AG10803 (cell line): ENCODE results near the gene COIL.

Experiments
- DNase-seq: peaks from one replicate; pipeline ENCODE4 v3.0.0; 2010; ENCODE audit warnings: low read depth
- H3K4me3 ChIP-seq: 2 replicates; pipeline ENCODE4 v1.5.1; 2011; ENCODE audit warnings: mild to moderate bottlenecking, low read length, control low read depth
- TF ChIP-seq, protein P1 (sequence below): conservative IDR thresholded peaks from 2 replicates; pipeline ENCODE4 v1.5.1; 2011; ENCODE audit warnings: mild to moderate bottlenecking, low read length, control low read depth, inconsistent platforms

Gene COIL

GRCh38 chr17:56960596-56961538 lies at the start of gene COIL:
Gene COIL, minus strand, starts transcription at chr17:56961050. Its CDS starts 31 bp downstream, at chr17:56961019.
- DNase-seq = peak; percentile 89
- H3K4me3 ChIP-seq = peak within 1 kb of the TSS; percentile 85
- TF ChIP-seq, protein P1, sequence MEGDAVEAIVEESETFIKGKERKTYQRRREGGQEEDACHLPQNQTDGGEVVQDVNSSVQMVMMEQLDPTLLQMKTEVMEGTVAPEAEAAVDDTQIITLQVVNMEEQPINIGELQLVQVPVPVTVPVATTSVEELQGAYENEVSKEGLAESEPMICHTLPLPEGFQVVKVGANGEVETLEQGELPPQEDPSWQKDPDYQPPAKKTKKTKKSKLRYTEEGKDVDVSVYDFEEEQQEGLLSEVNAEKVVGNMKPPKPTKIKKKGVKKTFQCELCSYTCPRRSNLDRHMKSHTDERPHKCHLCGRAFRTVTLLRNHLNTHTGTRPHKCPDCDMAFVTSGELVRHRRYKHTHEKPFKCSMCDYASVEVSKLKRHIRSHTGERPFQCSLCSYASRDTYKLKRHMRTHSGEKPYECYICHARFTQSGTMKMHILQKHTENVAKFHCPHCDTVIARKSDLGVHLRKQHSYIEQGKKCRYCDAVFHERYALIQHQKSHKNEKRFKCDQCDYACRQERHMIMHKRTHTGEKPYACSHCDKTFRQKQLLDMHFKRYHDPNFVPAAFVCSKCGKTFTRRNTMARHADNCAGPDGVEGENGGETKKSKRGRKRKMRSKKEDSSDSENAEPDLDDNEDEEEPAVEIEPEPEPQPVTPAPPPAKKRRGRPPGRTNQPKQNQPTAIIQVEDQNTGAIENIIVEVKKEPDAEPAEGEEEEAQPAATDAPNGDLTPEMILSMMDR = peak; percentile 96

DNA sequence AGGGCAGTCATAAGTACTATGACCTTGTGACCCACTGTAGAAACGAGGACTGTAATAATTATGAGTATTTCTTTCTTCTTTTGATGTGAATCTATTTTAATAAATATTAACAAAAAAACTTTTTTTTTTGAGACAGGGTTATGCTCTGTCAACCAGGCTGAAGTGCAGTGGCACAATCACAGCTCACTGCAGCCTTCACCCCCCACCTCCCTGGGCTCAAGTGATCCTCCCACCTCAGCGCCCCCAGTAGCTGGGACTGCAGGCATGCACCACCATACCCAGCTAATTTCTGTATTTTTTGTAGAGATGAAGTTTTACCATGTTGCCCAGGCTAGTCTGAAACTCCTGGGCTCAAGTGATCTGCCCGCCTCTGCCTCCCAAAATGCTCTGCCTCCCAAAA lies 49.6 kb upstream of the COIL start:
- TF ChIP-seq, protein P1 = no peak
- DNase-seq = no peak
- no peak overlapping the region for H3K4me3 ChIP-seq

GRCh38 chr17:57009737-57010445 lies 49.0 kb upstream of the COIL start:
- TF ChIP-seq, protein P1 = peak; percentile 81
- no peak overlapping the region for H3K4me3 ChIP-seq
- DNase-seq = peak; percentile 49

- DNase-seq = no peak
- TF ChIP-seq, protein P1 = no peak
- H3K4me3 ChIP-seq = no peak overlapping the region
Observed at GRCh38 chr17:57008958-57009357, 48.1 kb upstream of the COIL start.

- no peak overlapping the region for H3K4me3 ChIP-seq
- TF ChIP-seq, protein P1 = no peak
- DNase-seq = no peak
Observed at GRCh38 chr17:57006040-57006439, 45.2 kb upstream of the COIL start.

DNA sequence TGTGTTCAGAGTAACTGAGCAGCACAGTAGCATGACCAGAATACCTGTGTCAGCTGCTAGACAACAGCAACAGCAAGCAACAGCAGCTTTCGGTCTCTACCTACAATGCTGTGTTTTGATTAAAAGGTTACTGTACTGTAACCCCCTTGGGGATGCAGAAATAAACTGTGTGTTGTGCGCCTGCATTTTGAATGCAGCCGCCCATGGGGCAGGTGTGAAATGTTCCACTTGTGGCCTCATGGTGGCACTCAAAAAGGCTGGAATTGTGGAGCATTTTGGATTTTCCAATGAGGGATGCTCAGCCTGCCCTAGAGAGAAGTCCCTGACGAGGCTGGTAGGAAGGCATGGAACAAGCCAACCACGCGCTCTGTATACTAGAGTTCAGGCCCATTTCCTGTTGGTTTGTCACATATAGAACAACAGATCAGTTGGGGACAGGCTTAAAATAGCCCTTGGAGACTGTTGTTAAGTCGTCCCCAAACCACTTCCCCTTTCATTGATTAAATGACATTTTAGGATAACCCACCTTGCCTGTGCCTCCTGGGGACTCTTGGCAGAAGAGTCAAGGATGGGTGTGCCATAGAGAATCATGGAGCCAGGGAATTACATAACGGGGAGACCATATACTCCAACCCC lies 44.2 kb upstream of the COIL start:
- H3K4me3 ChIP-seq = no peak overlapping the region
- no peak for DNase-seq
- TF ChIP-seq, protein P1 = no peak
